IPS DF 19.7 (cell line): ENCODE measurements around the gene IGSF3.

Source experiments
- DNase-seq: peaks from one replicate; pipeline ENCODE4 v3.0.0-alpha.2; 2013; ENCODE audit warnings: low read depth, low spot score

The IGSF3 gene

GRCh38 chr1:116686723-116687352, 19.3 kb upstream of the IGSF3 start:
- DNase-seq = no peak

GRCh38 chr1:116686175-116686574, 18.6 kb upstream of the IGSF3 start:
- DNase-seq = no peak

- DNase-seq = no peak
These were observed 17.0 kb upstream of the IGSF3 start for GRCh38 chr1:116684575-116684974.

- no peak for DNase-seq
These were observed 15.2 kb upstream of the IGSF3 start for GRCh38 chr1:116682641-116683221.

- DNase-seq = no peak
These were observed 13.9 kb upstream of the IGSF3 start for GRCh38 chr1:116681343-116681899.

GRCh38 chr1:116680752-116681151, 13.2 kb upstream of the IGSF3 start:
- DNase-seq = no peak

GRCh38 chr1:116679828-116680628, 12.5 kb upstream of the IGSF3 start:
- DNase-seq = no peak

GRCh38 chr1:116679091-116679827, 11.7 kb upstream of the IGSF3 start:
- DNase-seq = no peak

- DNase-seq = no peak
These were observed 11.2 kb upstream of the IGSF3 start for GRCh38 chr1:116678732-116679090.

- DNase-seq = no peak
These were observed 10.0 kb upstream of the IGSF3 start for GRCh38 chr1:116677474-116678062.

- no peak for DNase-seq
These were observed 8.8 kb upstream of the IGSF3 start for GRCh38 chr1:116676291-116676690.

GRCh38 chr1:116674751-116675150, 7.2 kb upstream of the IGSF3 start:
- no peak for DNase-seq

- DNase-seq = no peak
These were observed 6.5 kb upstream of the IGSF3 start for GRCh38 chr1:116674011-116674531.

GRCh38 chr1:116671912-116672311, 4.4 kb upstream of the IGSF3 start:
- no peak for DNase-seq

GRCh38 chr1:116671072-116671760, 3.7 kb upstream of the IGSF3 start:
- DNase-seq = no peak

GRCh38 chr1:116668277-116668676, 744 bp upstream of the IGSF3 start:
- no peak for DNase-seq

GRCh38 chr1:116667078-116667574, 407 bp downstream of the IGSF3 start:
- DNase-seq = no peak

GRCh38 chr1:116666187-116667077, 1.1 kb downstream of the IGSF3 start:
- DNase-seq = no peak

GRCh38 chr1:116664978-116665371, 2.6 kb downstream of the IGSF3 start:
- DNase-seq = no peak
